ENCODE results near the gene LRSAM1.
A peak's percentile ranks its signal among the peaks of the same experiment; 100 is the strongest.

Gene LRSAM1

DNA sequence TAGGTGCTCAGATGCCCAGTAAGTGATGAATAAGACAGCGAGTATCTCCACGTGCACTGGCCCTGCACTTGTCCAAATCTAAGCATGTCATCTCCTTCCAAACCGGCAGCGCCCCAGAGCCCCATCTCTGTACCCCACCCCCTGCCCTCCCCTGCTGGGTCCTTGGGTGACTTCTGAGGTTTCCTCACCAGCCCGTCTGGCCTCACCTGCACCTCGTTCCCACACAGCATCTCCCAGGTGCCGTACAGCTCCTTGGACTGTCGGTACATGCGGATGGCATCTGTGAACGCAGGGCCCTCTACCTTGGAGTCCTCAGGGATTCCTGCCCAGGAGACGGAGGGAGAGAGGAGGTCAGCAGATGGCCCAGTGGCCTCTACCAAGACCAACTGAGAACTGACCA, 66.3 kb downstream of the LRSAM1 start:
- no peak for DNase-seq (ENCODE audit: low spot score)

DNA sequence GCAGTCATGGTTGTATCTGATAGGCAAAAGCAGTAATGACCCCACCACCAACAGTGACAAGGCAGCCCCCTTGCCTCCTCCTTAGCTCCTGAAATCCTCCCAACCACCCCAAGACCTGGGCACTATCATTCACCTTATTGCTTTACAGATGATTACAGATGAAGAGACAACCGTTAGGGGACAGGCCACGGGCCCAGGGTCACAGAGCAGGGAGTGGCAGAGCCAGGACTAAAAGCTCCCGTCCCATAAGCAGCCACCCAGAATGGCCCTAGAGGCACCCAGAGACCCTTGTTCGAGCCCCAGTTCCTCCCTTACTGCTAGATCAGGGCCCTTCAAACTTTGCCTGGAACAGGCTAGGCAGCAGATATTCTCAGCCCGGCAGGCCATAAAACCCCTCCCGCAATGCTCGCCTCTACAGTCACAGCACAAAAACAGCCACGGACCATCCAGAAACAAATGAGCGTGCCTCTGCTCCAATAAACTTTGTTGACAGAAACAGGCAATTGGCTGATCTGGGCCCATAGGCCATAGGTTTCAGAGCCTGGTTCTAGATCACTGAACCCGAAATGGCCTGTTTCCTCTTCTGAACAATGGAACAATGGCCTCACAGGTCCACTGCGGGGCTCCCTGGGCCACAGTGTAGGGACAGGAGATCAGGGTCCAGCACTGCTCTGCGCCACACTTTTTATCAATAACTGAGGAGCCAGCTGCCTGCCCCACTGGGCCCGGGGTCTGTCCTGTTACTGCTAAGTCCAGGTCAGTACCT, 67.0 kb downstream of the LRSAM1 start:
- no peak for DNase-seq (ENCODE audit: low spot score)

DNA sequence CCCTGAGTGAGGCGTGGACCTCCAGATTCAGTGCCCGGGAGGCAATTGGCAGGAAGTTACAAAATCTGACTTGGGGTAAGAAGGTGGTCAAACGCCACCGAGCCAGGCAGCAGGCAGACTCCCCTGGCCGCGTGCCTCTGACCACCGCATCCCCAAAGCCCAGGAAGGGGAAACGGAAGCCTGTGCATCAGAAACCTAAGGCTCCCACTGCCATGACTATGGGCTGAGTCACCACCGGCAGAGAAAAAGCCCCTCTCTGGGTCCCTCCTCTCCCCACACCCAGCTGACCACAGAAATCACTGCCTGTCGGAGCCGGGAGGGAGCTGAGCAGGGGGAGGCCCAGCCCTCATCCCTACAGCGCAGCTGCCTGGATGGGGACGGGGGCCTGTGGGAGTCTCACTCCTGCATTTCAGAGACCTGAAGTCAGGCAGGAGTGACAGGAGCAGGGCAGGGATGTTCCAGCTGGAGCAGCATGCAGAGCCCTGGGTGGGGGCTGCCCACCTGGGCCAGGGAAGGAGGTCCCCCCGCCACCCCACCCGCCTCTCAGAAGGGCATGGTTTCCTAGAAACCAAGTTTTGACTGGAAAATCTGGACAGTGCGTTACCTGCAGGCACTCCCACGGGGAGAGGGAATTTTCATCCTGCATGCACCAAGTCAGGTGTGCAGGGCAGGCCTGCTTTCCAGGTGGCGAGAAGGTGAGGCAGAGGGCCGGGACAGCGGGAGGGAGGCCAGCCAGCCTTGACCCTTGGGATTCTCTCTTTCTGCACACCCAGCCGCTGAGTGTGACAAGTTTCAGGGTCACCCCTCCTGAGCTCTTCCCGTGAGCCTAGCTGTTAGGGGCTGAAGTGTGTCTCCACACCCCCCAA, 68.2 kb downstream of the LRSAM1 start:
- peak; percentile 69 for DNase-seq (ENCODE audit: low spot score)

DNA sequence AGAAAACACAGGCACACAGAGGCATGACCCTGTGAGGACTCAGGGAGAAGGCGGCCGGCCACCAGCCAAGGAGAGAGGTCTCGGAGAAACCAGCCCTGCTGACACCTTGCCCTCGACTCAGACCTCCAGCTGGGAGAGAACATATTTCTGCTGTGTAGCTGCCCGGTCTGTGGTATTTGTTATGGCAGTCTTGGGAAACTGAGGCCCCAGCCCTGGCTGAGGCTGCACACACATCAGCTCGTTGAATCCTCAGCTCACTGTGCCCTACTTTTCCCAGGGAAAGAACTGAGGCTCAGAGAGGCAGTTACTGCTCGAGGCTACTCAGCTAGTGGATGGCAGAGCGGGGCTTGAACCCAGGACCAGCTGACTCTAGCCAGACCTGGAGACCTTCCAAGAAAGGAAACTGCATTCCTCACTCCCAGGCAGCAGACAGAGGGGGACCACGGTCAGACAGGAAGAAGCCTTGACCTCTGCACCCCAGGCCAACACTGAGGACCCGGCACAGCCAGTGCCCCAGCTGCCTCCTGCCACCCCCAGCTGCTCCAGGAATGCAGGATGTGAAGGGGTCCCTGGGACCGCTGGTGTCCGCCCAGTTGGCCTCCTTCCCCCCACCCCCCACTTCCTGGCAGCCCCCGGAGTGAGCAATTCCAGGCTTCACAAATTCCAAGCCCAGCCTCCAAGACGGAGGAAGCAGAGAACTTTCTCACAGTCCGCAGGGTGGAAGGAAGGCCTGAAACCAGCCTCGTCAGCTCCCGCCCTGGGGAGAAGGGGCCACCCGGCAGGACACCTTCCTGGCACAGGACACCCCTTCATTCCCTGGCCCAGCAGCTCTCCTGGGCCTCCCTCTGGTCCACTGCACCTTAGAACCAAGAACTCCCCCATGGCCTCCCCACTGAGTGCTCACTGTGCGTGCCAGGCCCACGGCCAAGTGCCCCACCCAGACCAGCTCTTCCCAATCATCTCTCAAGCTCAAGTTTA, 69.9 kb downstream of the LRSAM1 start:
- DNase-seq (ENCODE audit: low spot score), result no peak

DNA sequence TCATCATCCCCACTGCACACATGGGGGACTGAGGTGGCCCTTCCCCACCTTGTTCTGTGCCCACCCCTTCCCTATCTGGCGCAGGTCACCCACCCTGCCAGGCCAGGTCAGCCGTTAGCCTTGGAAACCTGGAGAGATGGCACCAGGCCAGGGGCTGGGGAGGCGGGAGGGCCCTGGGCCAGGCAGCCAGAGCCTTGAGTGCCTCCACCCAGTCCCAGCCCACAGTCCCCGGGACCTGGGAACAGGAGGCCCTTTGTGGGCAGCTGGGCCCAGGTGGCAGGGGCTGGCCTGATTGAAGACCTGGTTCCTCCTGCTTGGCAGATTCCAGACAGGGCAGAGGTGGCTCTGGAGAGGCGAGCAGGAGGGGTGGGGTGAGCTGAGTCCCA, 70.6 kb downstream of the LRSAM1 start:
- DNase-seq (ENCODE audit: low spot score), result no peak

DNA sequence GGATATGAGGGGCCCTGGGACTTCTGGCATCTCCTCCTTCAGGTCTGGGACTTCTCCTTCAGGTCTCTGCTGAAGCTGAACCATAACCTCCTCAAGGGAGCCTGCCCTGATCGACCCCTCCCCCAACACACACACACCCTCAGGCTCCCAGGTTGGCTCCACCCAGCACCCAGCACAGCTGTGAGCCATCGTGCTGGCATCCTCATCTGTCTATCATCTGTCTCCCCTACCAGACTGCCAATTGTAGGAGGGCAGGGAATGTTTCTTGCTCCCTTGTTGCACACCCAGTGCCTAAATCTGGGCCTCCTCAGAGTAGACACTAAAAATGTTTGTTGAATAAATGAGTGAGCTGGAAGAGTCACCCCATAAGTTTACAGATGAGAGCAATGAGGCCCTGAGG, 71.4 kb downstream of the LRSAM1 start:
- DNase-seq (ENCODE audit: low spot score), result no peak

DNA sequence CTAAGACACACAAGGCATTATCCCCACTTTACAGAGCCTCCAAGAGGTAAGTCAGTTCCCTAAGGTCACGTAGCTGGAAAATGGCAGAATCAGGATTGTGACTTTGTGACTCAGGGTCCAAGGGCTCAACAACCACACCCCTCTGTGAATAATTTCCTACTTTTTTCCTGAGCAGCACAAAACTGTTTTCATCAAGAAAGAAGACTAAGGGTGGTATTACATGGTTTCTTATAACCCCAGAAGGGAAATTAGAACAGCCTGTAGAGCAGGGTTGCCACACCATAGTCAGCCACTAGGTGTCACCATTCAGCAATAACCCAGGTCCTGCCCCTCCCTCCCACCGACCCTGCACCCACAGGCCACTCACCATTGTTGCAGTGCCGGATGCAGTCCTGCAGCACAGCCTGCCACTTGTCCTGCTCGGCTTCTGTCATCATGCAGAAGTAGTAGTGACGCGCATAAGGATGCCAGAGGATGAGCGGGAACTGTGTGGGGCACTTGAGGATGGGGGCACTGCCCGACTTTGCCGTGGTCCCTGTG, 72.1 kb downstream of the LRSAM1 start:
- no peak for DNase-seq (ENCODE audit: low spot score)

DNA sequence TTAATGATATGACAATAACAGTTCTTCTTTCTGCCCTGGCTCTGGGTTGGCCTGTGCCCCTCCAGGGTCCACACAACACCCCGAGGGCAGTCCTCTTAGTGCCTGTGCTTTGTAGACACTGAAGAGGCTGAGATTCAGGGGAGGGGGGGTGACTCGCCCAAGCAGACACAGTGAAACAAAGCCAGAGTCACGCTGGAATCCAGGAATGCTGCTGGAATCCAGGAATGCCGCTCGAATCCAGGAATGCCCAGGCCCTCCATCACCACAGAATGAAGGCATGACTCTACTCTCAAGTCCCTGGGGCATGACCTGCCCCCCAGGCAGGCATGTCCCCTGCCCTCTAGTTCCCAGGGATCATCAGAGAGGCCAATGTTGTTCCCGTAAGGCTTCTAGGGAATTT, 73.1 kb downstream of the LRSAM1 start:
- no peak for DNase-seq (ENCODE audit: low spot score)

DNA sequence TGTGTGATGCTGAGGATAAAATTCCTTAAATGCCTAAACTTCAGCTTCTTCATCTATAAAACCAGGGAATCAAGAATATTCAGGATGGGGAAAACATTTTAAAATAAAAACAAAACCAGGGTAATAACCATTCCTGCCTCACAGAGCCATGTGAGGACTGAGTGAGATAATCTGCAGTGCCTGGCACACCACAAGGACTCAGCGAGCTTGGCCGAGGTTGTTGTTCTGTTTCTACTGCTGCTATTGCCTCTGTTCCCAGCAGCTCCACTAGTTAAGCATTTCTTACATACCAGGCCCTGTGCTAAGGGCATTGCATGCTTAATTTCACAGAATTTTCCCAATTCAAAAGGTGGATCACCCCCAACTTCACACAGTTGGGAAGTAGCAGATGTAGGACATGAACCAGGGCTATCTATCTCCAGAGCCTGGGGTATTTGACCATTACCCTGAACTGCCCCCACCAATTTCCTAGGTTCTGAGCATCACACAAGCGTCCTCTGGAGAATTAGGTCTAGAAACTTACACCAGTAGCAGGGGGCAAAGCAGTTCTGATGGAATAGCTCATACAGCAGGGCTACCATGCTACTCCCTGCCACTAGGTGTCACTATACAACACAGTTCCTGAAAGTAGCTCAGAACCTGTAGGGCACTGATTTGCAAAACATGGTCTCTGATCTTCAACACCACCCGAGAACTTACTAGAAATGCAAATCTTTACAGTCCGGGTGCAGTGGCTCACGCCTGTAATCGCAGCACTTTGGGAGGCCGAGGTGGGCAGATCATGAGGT, 74.3 kb downstream of the LRSAM1 start:
- DNase-seq (ENCODE audit: low spot score), result peak; percentile 50

DNA sequence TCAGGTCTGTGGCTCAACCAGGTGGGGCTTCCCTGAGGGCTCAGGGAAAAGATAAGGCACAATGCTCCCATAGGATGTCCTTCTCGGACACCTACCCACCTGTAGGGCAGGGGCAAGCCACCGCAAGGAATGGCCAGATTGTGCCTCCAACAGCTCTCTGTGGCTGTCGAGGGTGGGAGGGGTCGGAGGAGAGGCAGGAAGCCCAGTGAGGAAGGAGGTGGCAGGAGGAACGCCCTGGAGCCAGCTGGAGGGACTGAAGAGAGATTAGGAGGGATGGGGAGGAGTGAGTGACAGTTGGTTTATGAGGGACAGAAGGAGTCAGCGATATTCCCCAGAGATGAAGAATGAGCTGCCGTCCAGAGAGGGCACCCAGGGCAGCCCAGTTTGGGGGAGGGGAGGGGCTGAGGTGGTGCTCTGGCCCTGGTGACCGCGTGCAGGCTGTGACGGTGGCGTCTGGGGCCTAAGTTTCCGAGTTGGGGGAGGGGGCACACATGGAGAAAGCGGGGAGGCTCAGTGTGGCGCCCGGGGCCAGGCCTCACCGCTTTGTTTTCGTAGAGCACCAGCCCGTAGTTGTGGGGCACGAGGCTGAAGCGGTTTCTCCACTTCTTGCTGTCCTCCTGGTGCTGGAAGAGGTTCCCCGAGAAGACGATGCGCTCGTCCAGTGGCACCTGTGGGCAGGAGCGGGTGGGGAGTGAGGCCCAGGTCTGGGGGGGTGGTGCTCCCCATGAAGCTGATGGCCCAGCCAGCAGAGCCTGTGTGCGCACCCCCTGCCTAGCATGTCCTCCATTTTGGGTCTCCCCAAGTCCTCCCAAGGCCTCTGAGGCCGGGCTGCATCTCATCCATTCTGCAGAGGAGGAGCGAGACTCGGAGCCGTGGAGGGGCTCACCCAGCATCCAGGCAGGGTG, 75.6 kb downstream of the LRSAM1 start:
- no peak for DNase-seq (ENCODE audit: low spot score)

DNA sequence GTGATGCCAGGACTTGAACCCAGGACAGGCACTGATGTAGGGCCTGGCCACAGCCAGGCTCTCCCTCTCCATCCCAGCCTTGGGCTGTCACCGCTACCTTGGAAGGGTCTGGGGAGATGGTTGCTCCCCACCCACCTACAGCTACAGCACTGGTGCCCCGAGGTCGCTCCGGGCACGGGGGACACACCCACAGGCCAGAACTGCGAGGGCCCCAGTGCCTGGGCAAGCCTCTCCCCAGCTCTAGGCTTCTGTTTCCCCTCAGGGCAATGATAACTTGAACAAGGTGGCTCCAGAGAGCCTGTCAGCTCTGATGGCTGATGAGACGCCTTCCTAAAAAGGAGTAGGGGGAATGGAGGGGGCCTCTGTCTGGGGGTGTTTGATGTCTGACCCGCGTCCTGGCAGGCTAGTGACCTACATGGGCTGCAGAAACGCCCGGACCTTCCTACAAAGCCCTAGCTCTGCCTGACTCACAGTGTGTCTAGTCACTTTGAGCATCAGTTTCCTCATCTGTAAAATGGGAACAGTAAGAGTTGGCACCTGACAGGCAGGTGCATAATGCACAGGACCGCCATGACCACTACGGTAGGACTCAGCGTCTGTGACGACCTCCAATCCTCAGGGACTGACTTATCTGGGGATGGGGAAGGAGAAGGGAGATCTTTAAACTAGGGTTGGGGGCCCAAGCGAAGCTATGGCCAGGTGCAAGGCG, 76.4 kb downstream of the LRSAM1 start:
- DNase-seq (ENCODE audit: low spot score), result no peak

DNA sequence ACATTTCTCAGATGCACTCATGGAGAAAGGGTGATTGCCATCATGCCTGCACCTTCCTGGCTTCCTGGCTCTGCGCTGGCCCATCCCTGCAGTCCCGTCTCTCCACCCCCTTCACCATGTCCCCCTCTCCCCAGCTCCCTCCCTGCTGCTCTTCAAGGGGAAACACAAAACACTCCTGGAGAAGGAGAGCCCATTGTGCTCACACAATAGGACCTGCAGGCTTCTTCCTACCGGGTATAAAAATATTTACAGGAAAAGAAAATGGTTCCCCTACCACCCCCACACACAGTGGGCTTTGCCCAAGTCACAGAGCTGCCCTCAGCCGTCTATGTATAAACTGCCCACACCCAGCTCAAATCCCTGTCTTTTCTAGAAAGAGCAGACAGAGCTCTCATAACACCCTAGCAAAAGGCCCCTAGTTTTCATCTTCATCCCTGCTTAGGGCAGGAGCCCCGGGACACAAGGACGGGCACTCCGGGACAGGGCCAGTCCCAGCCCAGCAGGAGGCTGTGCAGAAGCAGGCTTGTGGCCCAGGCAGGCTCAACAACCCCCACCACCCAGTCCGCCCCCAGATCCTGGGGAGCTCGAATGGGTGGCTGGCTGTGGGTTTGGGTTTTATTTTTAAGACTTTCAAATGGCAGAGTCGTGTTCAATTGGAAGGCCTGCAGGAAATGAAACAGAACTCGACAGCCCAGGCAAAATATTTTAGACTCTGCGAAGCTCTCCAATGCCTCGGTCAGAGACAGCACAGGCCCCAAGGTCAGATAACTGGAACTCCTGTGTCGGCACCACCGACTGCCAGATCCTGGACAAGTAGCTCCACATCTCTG, 77.3 kb downstream of the LRSAM1 start:
- no peak for DNase-seq (ENCODE audit: low spot score)

DNA sequence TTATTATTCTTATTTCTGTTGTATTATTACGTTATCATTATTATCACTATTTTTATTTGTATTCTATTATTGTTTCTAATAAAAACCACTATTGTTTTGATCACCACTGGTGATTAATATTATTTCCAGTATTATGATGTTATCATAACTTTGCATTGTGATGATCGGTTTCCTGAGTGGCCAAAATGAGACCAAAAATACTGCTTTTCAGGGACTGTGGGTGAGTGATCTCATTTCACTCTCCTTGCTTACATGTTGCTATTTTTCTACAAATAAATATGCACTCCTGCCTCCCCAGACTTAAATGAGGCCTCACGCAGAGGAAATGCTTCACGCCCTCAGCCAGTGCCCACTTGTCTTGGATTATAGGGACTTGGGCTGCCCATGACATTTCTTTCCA, 78.4 kb downstream of the LRSAM1 start:
- no peak for DNase-seq (ENCODE audit: low spot score)

DNA sequence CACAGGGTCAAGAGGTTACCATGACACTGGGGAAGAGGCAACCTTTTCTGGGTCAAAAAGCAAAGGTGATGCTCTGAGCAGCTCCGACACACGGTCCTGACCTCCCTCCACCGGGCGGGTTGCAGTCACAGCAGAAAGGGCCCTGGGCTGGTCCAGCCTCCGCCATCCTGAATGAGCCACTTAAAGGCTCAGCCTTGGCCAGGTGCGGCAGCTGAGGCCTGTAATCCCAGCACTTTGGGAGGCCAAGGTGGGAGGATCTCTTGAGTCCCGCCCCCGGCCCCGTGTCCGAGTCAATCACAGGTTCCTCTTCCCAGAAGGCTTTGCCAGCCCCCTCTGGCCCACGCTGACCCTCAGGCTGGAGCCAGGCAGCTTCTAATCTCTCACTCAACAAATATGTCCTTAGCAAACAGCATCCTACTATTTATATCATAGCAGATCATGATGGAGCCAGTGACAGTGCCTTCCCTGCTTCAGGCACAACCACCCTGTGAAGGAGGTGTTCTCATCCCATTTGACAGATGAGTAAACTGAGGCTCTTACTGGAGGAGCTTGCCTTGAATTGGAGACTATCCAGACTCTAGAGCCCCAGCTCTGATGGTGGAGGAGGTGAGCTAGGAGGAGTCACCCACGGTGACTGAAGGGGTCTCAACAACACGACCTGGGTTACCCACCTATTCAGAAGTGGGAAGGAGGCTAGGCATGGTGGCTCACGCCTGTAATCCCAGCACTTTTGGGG, 79.1 kb downstream of the LRSAM1 start:
- no peak for DNase-seq (ENCODE audit: low spot score)

DNA sequence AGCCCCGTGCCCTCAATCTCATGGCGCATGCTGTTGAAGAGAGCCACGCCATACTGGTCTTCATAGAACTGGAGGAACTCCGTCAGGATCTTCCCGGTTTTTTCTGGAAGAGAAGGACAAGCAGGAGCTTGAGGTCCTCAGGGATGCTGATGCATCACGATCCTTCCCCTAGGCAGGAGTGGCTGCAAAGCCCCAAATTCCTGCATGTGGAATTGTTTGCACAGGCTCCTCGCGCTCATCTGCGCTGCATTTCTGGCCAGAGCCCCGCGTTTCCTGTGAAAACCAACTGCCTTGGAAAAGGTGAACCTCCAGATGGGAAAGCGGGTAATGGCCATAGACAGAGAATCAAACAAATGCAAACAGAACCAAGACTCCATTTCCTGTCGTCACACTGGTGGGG, 80.4 kb downstream of the LRSAM1 start:
- DNase-seq (ENCODE audit: low spot score), result no peak

DNA sequence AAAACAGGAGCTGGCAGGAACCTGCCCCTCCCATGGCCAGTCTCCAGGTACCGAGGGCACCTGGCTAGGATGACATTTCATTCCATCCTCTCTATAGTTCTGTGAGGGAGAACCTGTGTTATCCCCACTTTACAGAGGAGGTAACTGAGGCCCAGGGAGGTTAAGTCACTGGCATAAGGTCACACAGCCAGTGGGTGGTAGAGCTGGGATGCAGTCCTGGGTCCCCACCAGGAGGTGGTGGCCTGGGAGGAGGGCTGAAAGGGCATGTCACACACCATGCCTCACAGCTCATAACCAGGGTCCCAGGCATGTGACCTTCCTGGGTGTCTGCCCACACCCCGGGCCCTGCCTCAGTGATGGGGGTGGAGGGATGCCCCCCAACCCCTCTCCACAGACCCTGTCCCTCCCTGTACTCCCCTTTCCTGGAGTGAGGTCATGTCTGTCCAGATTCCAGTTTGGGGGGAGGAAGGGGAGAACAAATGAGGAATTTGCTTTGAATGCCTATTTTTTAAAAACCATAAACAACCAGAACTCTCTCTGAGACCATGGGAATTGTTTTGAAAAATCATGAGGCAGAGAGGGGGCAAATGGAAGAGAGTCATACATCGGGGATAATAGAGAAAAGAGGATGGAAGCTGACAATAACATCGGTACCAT, 83.1 kb downstream of the LRSAM1 start:
- no peak for DNase-seq (ENCODE audit: low spot score)

DNA sequence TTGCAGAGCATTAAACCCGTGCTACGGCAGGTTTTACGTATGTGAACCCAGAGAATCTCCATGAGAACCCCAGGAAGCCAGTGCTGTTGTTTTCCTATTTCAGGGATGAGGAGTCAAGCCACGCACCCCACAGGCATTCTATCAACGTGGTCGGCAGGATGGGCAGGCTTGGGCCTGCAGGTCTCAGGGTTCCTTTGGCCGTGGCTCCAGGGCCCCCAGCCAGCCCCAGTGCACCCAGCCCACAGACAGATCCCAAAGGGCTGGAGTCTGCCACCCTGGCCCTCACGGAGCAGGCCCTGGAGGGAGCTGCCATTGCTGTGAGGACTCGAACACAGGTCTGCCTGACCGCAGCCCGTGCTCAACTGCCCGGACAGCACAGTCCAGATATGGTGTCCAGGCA, 83.6 kb downstream of the LRSAM1 start:
- DNase-seq (ENCODE audit: low spot score), result no peak

Measured in COLO829 (cell line).